Adrenal gland (tissue), 12 donors: ENCODE results near the gene TAAR1. TPM values are rescaled to one million over a fixed set of nuclear protein-coding genes. Genes with fewer than 3 reads are reported as not detected.

Source experiments
- DNase-seq, 7 donors: peaks; one replicate each; pipeline ENCODE4 v3.0.0-alpha.2; 2019 to 2020
- H3K27ac ChIP-seq, 5 donors: fragments of 200-600 bp; sonication (generic) in 4 of 5; 1 replicate in 3 of 5; 2 replicates in 2 of 5; pipeline versions ENCODE4 v1.5.1 to v1.8.0; 2016 to 2020; ENCODE audit warnings: mild to moderate bottlenecking in 1 of 5
- H3K27me3 ChIP-seq: fragments of 200-600 bp; 2 replicates; pipeline ENCODE4 v1.8.0; 2021
- H3K36me3 ChIP-seq, 2 donors: fragments of 200-600 bp; replicated peaks in 1 of 2; 1 replicate in 1 of 2; 2 replicates in 1 of 2; pipeline versions ENCODE4 v1.5.1 to v1.8.0; 2018 to 2022
- H3K4me1 ChIP-seq, 2 donors: fragments of 200-600 bp; replicated peaks in 1 of 2; 1 replicate in 1 of 2; 2 replicates in 1 of 2; pipeline versions ENCODE4 v1.5.1 to v1.8.0; 2018 to 2021
- H3K4me3 ChIP-seq, 4 donors: fragments of 200-600 bp; sonication (generic) in 3 of 4; one replicate each; pipeline ENCODE4 v1.5.1; 2016 to 2018
- H3K9me3 ChIP-seq, 3 donors: fragments of 200-600 bp; sonication (generic) in 1 of 3; replicated peaks in 1 of 3; 1 replicate in 2 of 3; 2 replicates in 1 of 3; pipeline versions ENCODE4 v1.5.1 to v1.8.0; 2016 to 2021
- CTCF ChIP-seq, 6 experiments: fragments of 450-650 bp in 4 of 6; fragments of 200-600 bp in 2 of 6; sonication (generic) in 1 of 6; IDR thresholded peaks; 1 replicate in 5 of 6; 2 replicates in 1 of 6; pipeline versions ENCODE4 v1.5.1 to v1.8.0; 2016 to 2021; ENCODE audit warnings: antibody characterized with exemption in 6 of 6, mild to moderate bottlenecking in 2 of 6, moderate library complexity in 1 of 6
- POLR2A ChIP-seq, 2 donors: fragments of 450-650 bp; IDR thresholded peaks; one replicate each; pipeline ENCODE4 v1.6.1; 2017; ENCODE audit warnings: antibody characterized with exemption in 2 of 2, mild to moderate bottlenecking in 2 of 2, moderate library complexity in 1 of 2
- WGBS, 4 donors: extraction: QIAGEN DNeasy Blood & Tissue Kit in 2 of 4; methylation state at CpG; one replicate each; pipeline versions ENCODE4 v1.1.5 to v1.1.7; 2013 to 2017; 5-methylcytosine and 5-hydroxymethylcytosine counted together
- intact Hi-C, 2 donors: fragments of 100-400 bp; cut with DNase I; formaldehyde crosslinking; loops; one replicate each; pipeline versions ENCODE4 v1.14.1 to v1.15.0; 2022 to 2023
- polyA plus RNA-seq, 3 donors: library from polyadenylated mRNA; stranded (reverse); fragments of 200-250 nt in 2 of 3; fragments of 350-450 nt in 1 of 3; fragmentation: Illumina TruSeq in 1 of 3; extraction: RNeasy Lipid Tissue Mini Kit (QIAGEN cat#74804) in 1 of 3; gene quantifications; one replicate each; pipeline ENCODE4 v1.2.3, GENCODE V29; 2013 to 2014
- total RNA-seq, 9 donors: library from RNA; depleted of rRNA in 4 of 9; stranded (reverse); fragments of >200 nt in 4 of 9; fragments of 120-200 nt in 1 of 9; fragmentation: NEBNext Ultra II Directional in 1 of 9; extraction: Animal tissue kit (Norgen Biotek cat#: 25700) in 1 of 9; gene quantifications; one replicate each; pipeline versions ENCODE4 v1.1.0 to v1.2.4, GENCODE V29; 2013 to 2023
- donor health status: healthy with polysubstance abuse.
- donor health status: Bipolar disorder and iron deficiency.
- donor health status: DM: yes; HTN: yes; CAD: no.
- donor health status: DM: no; HTN: no; CAD: no.
- donor health status: DM: no; HTN: no; CAD: no.
- donor health status: DM: yes; HTN: yes; CAD: no.

TAAR1 gene
- total and polyA plus RNA-seq, 12 donors, result not detected

DNA sequence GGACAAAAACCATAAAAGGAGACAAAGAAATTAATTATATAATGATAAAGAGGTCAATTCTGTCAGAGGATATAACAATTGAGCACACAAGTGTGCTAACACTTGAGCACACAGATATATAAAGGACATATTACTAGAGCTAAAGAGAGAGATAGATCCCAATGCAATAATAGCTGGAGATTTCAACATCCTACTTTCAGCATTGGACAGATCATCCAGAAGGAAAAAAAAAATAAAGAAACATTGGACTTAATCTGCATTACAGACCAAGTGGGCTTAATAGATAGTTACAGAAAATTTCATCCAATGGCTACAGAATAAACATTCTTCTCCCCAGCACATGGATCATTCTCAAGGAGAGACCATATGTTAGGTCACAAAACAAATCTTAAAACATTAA lies 45.0 kb upstream of the TAAR1 start:
- Histone ChIP-seq H3K4me3 (no peak overlapping the region), H3K4me1 (no peaks in the 10 kb centered on the region), H3K9me3 (peaks cover 0 to 10% (median 0%) of the 10 kb centered on the region in 3 donors), H3K27ac (no peak overlapping the region), H3K36me3 (no peaks in the 10 kb centered on the region), H3K27me3 (no peaks in the 10 kb centered on the region)
- no peak for TF ChIP-seq CTCF (IDR thresholded peaks at IDR 0.05)
- intact Hi-C loops, result no loop called here
- no peak for DNase-seq

- Histone ChIP-seq H3K4me1 (no peaks in the 10 kb centered on the region), H3K27ac (no peak overlapping the region), H3K36me3 (no peaks in the 10 kb centered on the region), H3K27me3 (no peaks in the 10 kb centered on the region), H3K4me3 (no peak overlapping the region), H3K9me3 (peaks cover 0 to 7% (median 6%) of the 10 kb centered on the region in 3 donors)
- intact Hi-C loops, result no loop called here
- 27 to 80% (median 54%) methylated on average over 1 of the region's 1 CpG for WGBS, 4 donors
- TF ChIP-seq CTCF (IDR thresholded peaks at IDR 0.05), result no peak
- TF ChIP-seq POLR2A (IDR thresholded peaks at IDR 0.05), result no peak
- no peak for DNase-seq
Observed at GRCh38 chr6:132698608-132699007, 39.6 kb upstream of the TAAR1 start.

GRCh38 chr6:132695773-132696172 lies 36.8 kb upstream of the TAAR1 start:
- Histone ChIP-seq H3K4me3 (no peak overlapping the region), H3K27ac (no peak overlapping the region), H3K4me1 (no peaks in the 10 kb centered on the region), H3K9me3 (peaks cover 0 to 7% (median 6%) of the 10 kb centered on the region in 3 donors), H3K36me3 (no peaks in the 10 kb centered on the region), H3K27me3 (no peaks in the 10 kb centered on the region)
- DNase-seq, result no peak
- intact Hi-C loops, result no loop called here
- TF ChIP-seq CTCF (IDR thresholded peaks at IDR 0.05) (no peak), POLR2A (IDR thresholded peaks at IDR 0.05) (no peak)
- 0 to 35% (median 13%) methylated on average over 1 of the region's 1 CpG for WGBS, 4 donors

- intact Hi-C loops, result no loop called here
- H3K4me1 ChIP-seq, result no peaks in the 10 kb centered on the region
- no peaks in the 10 kb centered on the region for H3K36me3 ChIP-seq
- DNase-seq, result peak in 1 of 7 donors; percentile 17
- TF ChIP-seq POLR2A (IDR thresholded peaks at IDR 0.05), result no peak
- no peak for TF ChIP-seq CTCF (IDR thresholded peaks at IDR 0.05)
- H3K27me3 ChIP-seq, result no peaks in the 10 kb centered on the region
- no peak overlapping the region for H3K4me3 ChIP-seq
- no peak overlapping the region for H3K27ac ChIP-seq
- H3K9me3 ChIP-seq, result peaks cover 0 to 7% (median 6%) of the 10 kb centered on the region in 3 donors
- 28 to 61% (median 49%) methylated on average over 3 of the region's 3 CpGs for WGBS, 4 donors
Observed at GRCh38 chr6:132693478-132693877, 34.5 kb upstream of the TAAR1 start.
